CD4-positive, alpha-beta T cell treated with Interleukin-4 for 1 hour (primary cell): ENCODE results near the gene GPR85.
"Not testable (repeated sequence)": the region's sequence is repeated elsewhere in the genome, so short reads cannot be mapped to it uniquely, and the experiment has no call there.

ENCODE experiments used
- DNase-seq, 2 donors: peaks; one replicate each; pipeline ENCODE4 v3.0.0-alpha.2; 2020 to 2022

Gene GPR85, protein sequence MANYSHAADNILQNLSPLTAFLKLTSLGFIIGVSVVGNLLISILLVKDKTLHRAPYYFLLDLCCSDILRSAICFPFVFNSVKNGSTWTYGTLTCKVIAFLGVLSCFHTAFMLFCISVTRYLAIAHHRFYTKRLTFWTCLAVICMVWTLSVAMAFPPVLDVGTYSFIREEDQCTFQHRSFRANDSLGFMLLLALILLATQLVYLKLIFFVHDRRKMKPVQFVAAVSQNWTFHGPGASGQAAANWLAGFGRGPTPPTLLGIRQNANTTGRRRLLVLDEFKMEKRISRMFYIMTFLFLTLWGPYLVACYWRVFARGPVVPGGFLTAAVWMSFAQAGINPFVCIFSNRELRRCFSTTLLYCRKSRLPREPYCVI

GRCh38 chr7:113086431-113086888 lies at the start of gene GPR85:
TSS of gene GPR85 (minus strand) at chr7:113086827. CDS start at chr7:113084721, 2,106 bp downstream.
- DNase-seq = peak in 1 of 2 donors; percentile 5

DNA sequence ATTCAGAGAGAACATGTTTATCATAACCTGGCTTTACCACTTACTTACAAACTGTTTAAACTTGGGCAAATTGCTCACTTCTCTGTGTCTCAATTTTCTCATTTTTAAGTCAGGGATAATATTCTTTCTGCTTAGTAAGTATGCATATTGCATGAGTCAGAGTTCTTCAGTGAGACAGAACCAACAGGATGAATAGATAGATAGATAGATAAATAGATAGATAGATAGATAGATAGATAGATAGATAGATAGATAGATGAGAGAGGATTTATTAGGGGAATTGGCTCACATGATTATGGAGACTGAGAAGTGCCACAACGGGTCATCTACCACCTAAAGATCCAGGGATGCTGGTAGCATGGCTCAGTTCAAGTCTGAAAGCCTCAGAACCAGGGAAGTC lies 47.4 kb upstream of the GPR85 start:
- DNase-seq = no peak

DNA sequence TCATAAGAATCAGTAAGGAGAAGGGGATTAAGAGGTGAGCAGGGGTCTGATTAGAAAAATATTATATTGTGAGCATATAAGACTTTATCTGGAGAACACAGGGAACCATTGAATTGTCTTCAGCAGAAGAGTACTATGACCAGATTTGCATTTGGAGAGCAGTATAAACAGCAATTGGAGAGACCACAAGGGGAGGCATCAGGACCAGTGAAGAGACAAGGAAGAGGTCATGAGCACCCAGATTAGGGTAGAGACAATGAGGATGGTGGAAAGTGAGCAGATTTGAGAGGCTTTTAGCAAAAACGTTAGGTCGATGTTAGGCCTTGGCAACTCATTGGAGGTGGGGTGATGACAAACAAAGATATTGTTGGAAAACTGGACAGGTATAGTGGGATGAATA lies 44.7 kb upstream of the GPR85 start:
- no peak for DNase-seq

GRCh38 chr7:113128031-113128430 lies 41.4 kb upstream of the GPR85 start:
- DNase-seq = no peak

DNA sequence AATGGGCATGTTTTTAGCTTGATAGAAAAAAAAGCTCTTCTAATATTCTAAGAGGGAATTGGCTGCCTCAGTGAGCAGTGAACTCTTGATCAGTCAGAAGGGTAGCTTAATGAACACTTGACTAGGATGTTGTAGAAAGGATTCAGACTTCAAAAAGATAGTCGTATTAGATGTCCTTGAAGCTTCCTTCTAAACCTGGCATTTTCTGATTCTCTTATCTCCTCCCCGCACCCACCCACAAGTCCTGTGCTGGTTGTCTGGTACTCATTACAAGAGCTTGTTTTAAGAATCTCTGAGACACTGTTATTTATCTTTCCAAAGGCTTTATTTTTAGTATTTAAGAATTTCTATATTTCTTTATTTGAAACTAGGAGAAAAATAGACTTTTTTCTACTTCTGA lies 39.1 kb upstream of the GPR85 start:
- DNase-seq = no peak

GRCh38 chr7:113122744-113123143 lies 36.1 kb upstream of the GPR85 start:
- no peak for DNase-seq

GRCh38 chr7:113120647-113121046 lies 34.0 kb upstream of the GPR85 start:
- DNase-seq = no peak

DNA sequence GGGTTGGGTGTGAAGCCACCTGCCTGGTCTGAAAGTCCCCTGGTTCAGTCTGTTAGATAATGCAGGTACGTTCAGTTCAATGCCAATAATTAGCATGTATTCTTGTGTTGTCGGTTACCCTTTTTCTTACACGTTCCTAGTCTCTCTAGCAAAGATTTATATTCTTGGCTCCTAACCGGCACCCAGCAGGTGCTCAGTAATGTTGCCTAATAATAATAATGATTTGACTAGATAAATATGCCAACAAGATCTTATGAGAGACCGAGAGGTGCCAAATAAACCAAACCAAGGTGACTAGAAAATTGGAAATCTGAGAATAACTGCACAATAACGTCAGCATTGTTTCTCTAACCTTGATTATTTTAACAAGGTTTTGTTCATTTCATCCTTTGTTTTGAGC lies 32.8 kb upstream of the GPR85 start:
- DNase-seq = no peak

DNA sequence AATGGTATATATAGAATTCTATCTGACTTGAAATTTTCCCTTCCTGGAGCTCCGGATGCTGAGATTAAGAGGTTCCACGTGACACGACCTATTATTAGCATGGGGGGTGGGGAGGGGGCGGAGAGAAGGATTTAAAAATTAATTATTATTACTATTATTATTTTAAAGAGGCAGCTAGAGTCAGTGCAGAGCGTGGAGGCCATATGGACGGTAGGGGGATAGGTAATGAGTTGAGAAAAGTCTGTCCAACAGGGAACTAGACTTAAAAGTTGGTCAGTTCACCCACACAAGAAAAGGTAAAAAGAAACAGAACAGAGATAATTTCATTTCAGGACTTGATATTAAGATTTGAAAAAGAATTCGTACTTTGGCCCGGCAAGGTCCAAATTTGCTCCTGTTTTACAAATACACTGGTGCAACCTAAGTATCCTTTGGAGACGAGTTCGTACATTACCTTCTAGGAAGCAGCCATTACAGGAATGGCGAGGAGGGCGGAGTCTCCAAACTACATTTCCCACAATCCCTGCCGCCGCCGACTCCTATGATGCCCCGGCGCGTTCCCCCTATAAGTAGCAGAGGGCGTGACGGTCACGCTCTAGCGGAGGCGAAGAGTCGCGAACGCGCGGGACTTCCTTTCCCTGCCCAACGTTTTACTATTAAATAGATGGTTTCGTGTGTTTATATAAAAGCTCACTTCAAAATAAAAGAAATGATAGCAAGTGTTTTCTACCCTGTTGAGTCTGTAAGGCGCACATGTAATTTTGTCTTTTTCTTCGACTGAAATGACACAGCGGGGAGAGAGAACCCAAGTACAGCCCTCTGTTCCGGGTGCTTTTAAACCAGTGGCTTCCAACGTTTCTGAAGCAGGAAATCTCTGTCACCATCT lies 31.7 kb upstream of the GPR85 start, which contains the start of gene SMIM30:
SMIM30 (minus strand) TSS at position 481 of the 886 bp plus-strand sequence. CDS start 976 bp downstream, outside the sequence.
- DNase-seq = peak; percentile 88 to 89

DNA sequence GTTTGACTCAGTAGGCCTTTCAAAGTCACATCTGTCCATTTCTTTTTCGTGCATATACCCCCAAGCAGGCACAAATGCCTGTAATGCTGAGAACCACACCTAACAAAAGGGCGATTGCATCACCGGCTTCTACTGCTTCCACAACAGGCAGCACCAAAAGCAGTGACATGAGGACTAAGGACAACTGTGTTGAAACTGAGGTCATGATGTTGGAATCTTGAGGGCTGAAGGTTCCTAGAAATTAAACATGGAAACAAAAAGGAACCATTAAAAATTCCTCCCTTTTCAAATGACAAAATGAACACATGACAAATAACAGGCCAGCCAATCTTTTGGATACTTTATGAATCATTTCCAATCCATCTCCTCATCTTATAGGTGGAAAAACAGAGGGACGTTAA lies 30.7 kb upstream of the GPR85 start:
- not testable (repeated sequence) for DNase-seq

DNA sequence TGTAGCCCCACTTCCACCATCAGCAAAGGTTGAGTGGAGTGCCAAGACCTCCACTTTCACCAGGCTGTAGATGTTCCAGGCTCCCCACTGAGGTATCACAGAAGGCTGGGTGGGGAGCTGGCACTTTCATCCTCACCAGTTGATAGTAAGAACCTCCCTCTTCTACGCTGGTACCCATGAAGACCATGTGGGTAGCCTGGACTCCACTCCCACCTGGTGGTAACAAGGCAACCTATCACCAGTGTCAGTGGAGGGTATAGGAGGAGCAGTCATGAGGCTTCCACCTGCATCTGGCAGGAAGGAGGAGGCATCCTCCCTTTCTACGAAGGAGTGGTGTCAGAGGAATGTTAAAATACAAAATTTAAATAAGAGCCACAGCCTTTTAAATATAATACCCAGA lies 27.3 kb upstream of the GPR85 start:
- no peak for DNase-seq

DNA sequence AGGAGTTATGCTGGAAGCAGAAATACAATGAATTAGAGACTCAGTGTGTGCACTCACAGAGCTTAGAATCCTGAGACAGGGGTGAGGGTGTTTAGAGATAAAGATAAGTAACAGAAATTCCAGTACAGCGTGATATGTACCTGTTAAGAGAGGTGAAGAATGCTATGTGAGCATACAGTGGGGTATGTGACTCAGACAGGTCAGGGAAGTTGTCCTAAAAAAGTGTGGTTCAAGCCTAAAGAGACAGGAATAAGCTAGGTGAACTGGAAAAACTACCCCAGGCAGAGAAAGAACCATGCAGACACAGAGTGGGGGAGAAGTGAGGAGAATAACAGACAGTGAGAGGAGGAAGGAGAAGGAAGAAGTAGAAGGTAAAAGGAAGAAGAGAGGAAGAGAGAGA lies 23.1 kb upstream of the GPR85 start:
- no peak for DNase-seq

GRCh38 chr7:113100121-113100603 lies 13.5 kb upstream of the GPR85 start:
- no peak for DNase-seq

GRCh38 chr7:113099284-113099919 lies 12.8 kb upstream of the GPR85 start:
- DNase-seq = no peak

- DNase-seq = no peak
These were observed 8.1 kb upstream of the GPR85 start for GRCh38 chr7:113094517-113095249.

GRCh38 chr7:113093561-113093960 lies 6.9 kb upstream of the GPR85 start:
- no peak for DNase-seq

GRCh38 chr7:113092762-113093161 lies 6.1 kb upstream of the GPR85 start:
- no peak for DNase-seq

GRCh38 chr7:113087071-113087998 lies 708 bp upstream of the GPR85 start:
- peak in 1 of 2 donors; percentile 2 for DNase-seq

GRCh38 chr7:113085781-113086390 lies 741 bp downstream of the GPR85 start:
- no peak for DNase-seq

DNA sequence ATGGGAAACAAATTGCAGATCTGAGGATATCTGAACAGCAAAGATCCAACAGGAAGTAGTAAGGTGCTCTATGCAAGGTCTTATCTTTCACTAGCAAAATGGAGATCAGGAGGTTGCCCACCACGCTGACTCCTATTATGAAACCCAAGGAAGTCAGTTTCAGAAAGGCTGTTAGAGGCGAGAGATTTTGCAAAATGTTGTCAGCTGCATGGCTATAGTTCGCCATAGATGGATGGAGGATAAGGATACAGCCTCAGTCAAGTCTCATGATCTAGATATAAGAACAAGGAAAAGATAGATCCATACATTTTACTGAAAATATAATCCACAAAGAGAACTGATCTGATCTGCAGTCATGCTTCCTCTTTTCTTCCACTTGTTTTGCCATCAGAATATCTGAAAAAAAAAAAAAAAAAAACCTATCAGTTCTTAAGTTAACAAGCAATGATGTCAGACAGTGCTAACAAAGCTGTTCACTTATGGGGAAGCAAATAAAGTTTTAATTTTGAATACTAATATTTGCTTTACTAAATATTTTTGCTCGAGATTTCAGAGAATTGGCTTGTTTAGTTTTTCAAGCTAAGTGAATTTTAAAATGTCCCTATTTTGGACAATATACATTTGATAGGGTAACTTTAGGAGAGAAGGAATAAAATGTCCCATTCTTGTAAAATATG lies 2.0 kb downstream of the GPR85 start:
- DNase-seq = no peak
